Measurements from ENCODE around the gene LRRFIP1.

Gene LRRFIP1

GRCh38 chr2:237798236-237799059, 171.1 kb downstream of the LRRFIP1 start, which contains the start of gene RBM44:
Gene RBM44, plus strand, starts transcription at chr2:237798779. Its CDS starts 14,831 bp downstream, at chr2:237813610.
- DNase-seq = no peak

- no peak for DNase-seq
Observed at GRCh38 chr2:237799060-237799428, 171.7 kb downstream of the LRRFIP1 start.

- DNase-seq = no peak
Observed at GRCh38 chr2:237801466-237801865, 174.1 kb downstream of the LRRFIP1 start.

GRCh38 chr2:237806334-237806733, 178.9 kb downstream of the LRRFIP1 start:
- no peak for DNase-seq

- no peak for DNase-seq
Observed at GRCh38 chr2:237815637-237816036, 188.2 kb downstream of the LRRFIP1 start.

- no peak for DNase-seq
Observed at GRCh38 chr2:237816531-237816930, 189.1 kb downstream of the LRRFIP1 start.

- no peak for DNase-seq
Observed at GRCh38 chr2:237818066-237818473, 190.7 kb downstream of the LRRFIP1 start.

- no peak for DNase-seq
Observed at GRCh38 chr2:237819231-237819630, 191.8 kb downstream of the LRRFIP1 start.

GRCh38 chr2:237820421-237820820, 193.0 kb downstream of the LRRFIP1 start:
- DNase-seq = no peak

GRCh38 chr2:237823544-237823943, 196.2 kb downstream of the LRRFIP1 start:
- DNase-seq = no peak

GRCh38 chr2:237824085-237824484, 196.7 kb downstream of the LRRFIP1 start:
- DNase-seq = no peak

GRCh38 chr2:237827421-237827987, 200.1 kb downstream of the LRRFIP1 start:
- DNase-seq = no peak

Data from effector CD8-positive, alpha-beta T cell (primary cell).